Thoracic aorta (tissue), 2 donors: ENCODE data around the gene RAB14. TPM values are rescaled to one million over a fixed set of nuclear protein-coding genes. Genes with fewer than 3 reads are reported as not detected.

Experiments
- ATAC-seq: fragments of 150-250 bp; one replicate; pipeline ENCODE4 v1.8.0; 2017; ENCODE audit warnings: low read depth; ENCODE audit not compliant: insufficient number of reproducible peaks, low FRiP score
- DNase-seq: peaks from one replicate; pipeline ENCODE4 v3.0.0-alpha.2; 2020; ENCODE audit warnings: low spot score
- H3K27ac ChIP-seq, 2 donors: fragments of 200-600 bp; sonication (generic); 1 replicate in 1 of 2; 2 replicates in 1 of 2; pipeline ENCODE4 v1.5.1; 2016; ENCODE audit warnings: mild to moderate bottlenecking in 2 of 2, moderate library complexity in 2 of 2
- H3K27me3 ChIP-seq: fragments of 200-600 bp; sonication (generic); replicated peaks from 2 replicates; pipeline ENCODE4 v1.6.0; 2016; ENCODE audit warnings: mild to moderate bottlenecking; ENCODE audit not compliant: insufficient read depth
- H3K36me3 ChIP-seq: fragments of 200-600 bp; sonication (generic); one replicate; pipeline ENCODE4 v1.5.1; 2016
- H3K4me1 ChIP-seq, 2 donors: fragments of 200-600 bp; sonication (generic); 1 replicate in 1 of 2; 2 replicates in 1 of 2; pipeline versions ENCODE4 v1.5.1 to v1.6.0; 2016; ENCODE audit warnings: low read depth in 2 of 2, mild to moderate bottlenecking in 1 of 2; ENCODE audit not compliant: control insufficient read depth in 1 of 2
- H3K4me3 ChIP-seq: fragments of 200-600 bp; sonication (generic); 2 replicates; pipeline ENCODE4 v1.5.1; 2016; ENCODE audit warnings: mild to moderate bottlenecking
- H3K9me3 ChIP-seq: fragments of 200-600 bp; sonication (generic); 2 replicates; pipeline ENCODE4 v1.5.1; 2016
- CTCF ChIP-seq: fragments of 200-600 bp; sonication (generic); IDR thresholded peaks from one replicate; pipeline ENCODE4 v1.5.1; 2019; ENCODE audit warnings: antibody characterized with exemption
- total RNA-seq, 2 donors: library from RNA; depleted of rRNA; stranded (reverse); fragments of >200 nt; gene quantifications; one replicate each; pipeline versions ENCODE4 v1.1.0 to v1.2.3, GENCODE V29; 2016

RAB14 gene
- total RNA-seq, 2 donors from 2014 or later, result 32.9 to 39.2 TPM

- Histone ChIP-seq H3K27ac (no peak overlapping the region), H3K36me3 (no peaks in the 10 kb centered on the region), H3K4me3 (no peak overlapping the region), H3K27me3 (no peaks in the 10 kb centered on the region), H3K4me1 (peaks cover 66 to 84% of the 10 kb centered on the region in 2 donors), H3K9me3 (no peaks in the 10 kb centered on the region)
- DNase-seq (no peak), ATAC-seq (no peak)
- TF ChIP-seq CTCF, result no peak
Observed at GRCh38 chr9:121197132-121197531, 4.5 kb downstream of the RAB14 start.

- Histone ChIP-seq H3K9me3 (no peaks in the 10 kb centered on the region), H3K27me3 (no peaks in the 10 kb centered on the region), H3K36me3 (no peaks in the 10 kb centered on the region), H3K4me1 (peaks cover 73 to 91% of the 10 kb centered on the region in 2 donors), H3K4me3 (no peak overlapping the region), H3K27ac (no peak overlapping the region)
- no peak for DNase-seq
- no peak for ATAC-seq
- no peak for TF ChIP-seq CTCF
Observed at GRCh38 chr9:121196389-121196788, 5.3 kb downstream of the RAB14 start.

GRCh38 chr9:121194730-121195129, 6.9 kb downstream of the RAB14 start:
- TF ChIP-seq CTCF, result no peak
- H3K27ac ChIP-seq, result no peak overlapping the region
- peaks cover 80 to 99% of the 10 kb centered on the region in 2 donors for H3K4me1 ChIP-seq

GRCh38 chr9:121192959-121193640, 8.6 kb downstream of the RAB14 start:
- ATAC-seq, result no peak
- no peak for DNase-seq
- TF ChIP-seq CTCF, result no peak
- Histone ChIP-seq H3K27me3 (no peaks in the 10 kb centered on the region), H3K36me3 (no peaks in the 10 kb centered on the region), H3K4me3 (no peak overlapping the region), H3K4me1 (peaks cover 64 to 94% of the 10 kb centered on the region in 2 donors), H3K27ac (no peak overlapping the region), H3K9me3 (no peaks in the 10 kb centered on the region)

More at GRCh38 chr9:121194730-121195129, 6.9 kb downstream of the RAB14 start:
- Histone ChIP-seq H3K4me3 (no peak overlapping the region), H3K36me3 (no peaks in the 10 kb centered on the region), H3K9me3 (no peaks in the 10 kb centered on the region), H3K27me3 (no peaks in the 10 kb centered on the region)
- DNase-seq (no peak), ATAC-seq (no peak)

GRCh38 chr9:121192518-121192917, 9.2 kb downstream of the RAB14 start:
- Histone ChIP-seq H3K27ac (no peak overlapping the region), H3K4me3 (no peak overlapping the region), H3K36me3 (no peaks in the 10 kb centered on the region), H3K27me3 (no peaks in the 10 kb centered on the region), H3K9me3 (no peaks in the 10 kb centered on the region), H3K4me1 (peaks cover 61 to 93% of the 10 kb centered on the region in 2 donors)
- no peak for TF ChIP-seq CTCF
- no peak for DNase-seq
- no peak for ATAC-seq
